Endodermal cell (in vitro differentiated cells): ENCODE data around the gene CYSRT1. TPM values are rescaled to one million over a fixed set of nuclear protein-coding genes. Genes with fewer than 3 reads are reported as not detected.
A peak's percentile ranks its signal among the peaks of the same experiment; 100 is the strongest.

Experiments used
- DNase-seq: peaks from one replicate; pipeline ENCODE4 v3.0.0-alpha.2; 2017
- H3K27ac ChIP-seq: 2 replicates; pipeline ENCODE4 v1.5.1; 2013; ENCODE audit warnings: mild to moderate bottlenecking, low read depth, low read length, moderate library complexity
- H3K27me3 ChIP-seq: 2 replicates; pipeline ENCODE4 v1.6.1; 2013; ENCODE audit warnings: mild to moderate bottlenecking, low read length, moderate library complexity; ENCODE audit not compliant: insufficient read depth, control insufficient read depth, poor library complexity, severe bottlenecking
- H3K36me3 ChIP-seq: 2 replicates; pipeline ENCODE4 v1.7.0; 2013; ENCODE audit warnings: mild to moderate bottlenecking, low read length, moderate library complexity; ENCODE audit not compliant: control insufficient read depth, insufficient read depth
- H3K4me1 ChIP-seq: one replicate; pipeline ENCODE4 v1.7.0; 2013; ENCODE audit warnings: low read length; ENCODE audit not compliant: control insufficient read depth, insufficient read depth
- H3K4me3 ChIP-seq: 2 replicates; pipeline ENCODE4 v1.5.1; 2013; ENCODE audit warnings: mild to moderate bottlenecking, low read length, moderate library complexity
- H3K9ac ChIP-seq: 2 replicates; pipeline ENCODE4 v1.6.1; 2013; ENCODE audit warnings: mild to moderate bottlenecking, low read length, moderate library complexity; ENCODE audit not compliant: poor library complexity, severe bottlenecking; ENCODE audit errors: extremely low read depth
- H3K9me3 ChIP-seq: 2 replicates; pipeline ENCODE4 v1.6.1; 2013; ENCODE audit warnings: mild to moderate bottlenecking, low read length, moderate library complexity; ENCODE audit not compliant: control insufficient read depth
- H3K27ac Mint-ChIP-seq: 2 replicates; pipeline ENCODE4 v1.8.0; 2020; ENCODE audit warnings: mixed read lengths
- H3K27me3 Mint-ChIP-seq: 2 replicates; pipeline ENCODE4 v1.8.0; 2021; ENCODE audit warnings: mild to moderate bottlenecking, mixed read lengths; ENCODE audit not compliant: insufficient read depth
- H3K36me3 Mint-ChIP-seq: 2 replicates; pipeline ENCODE4 v1.8.0; 2020; ENCODE audit warnings: low read depth, mixed read lengths
- H3K4me1 Mint-ChIP-seq: 2 replicates; pipeline ENCODE4 v1.8.0; 2020; ENCODE audit warnings: mixed read lengths
- H3K4me3 Mint-ChIP-seq: 2 replicates; pipeline ENCODE4 v1.8.0; 2020; ENCODE audit warnings: mild to moderate bottlenecking, moderate library complexity, mixed read lengths
- H3K9me3 Mint-ChIP-seq: 2 replicates; pipeline ENCODE4 v1.8.0; 2020; ENCODE audit warnings: mild to moderate bottlenecking, mixed read lengths
- WGBS, 2 experiments: methylation state at CpG; one replicate each; pipeline versions ENCODE4 v1.1.5 to v1.1.7; 2013; ENCODE audit warnings: missing lambda C conversion rate in 2 of 2, mixed read lengths in 1 of 2; ENCODE audit not compliant: insufficient coverage in 1 of 2, insufficient read length in 1 of 2; 5-methylcytosine and 5-hydroxymethylcytosine counted together
- total RNA-seq, 2 donors: library from RNA; stranded (reverse); fragmentation: NEBNext Ultra II Directional in 1 of 2; extraction: Animal tissue kit (Norgen Biotek cat#: 25700) in 1 of 2; gene quantifications; 2 replicates in 1 of 2; 3 replicates in 1 of 2; pipeline ENCODE4 v1.2.1, GENCODE V29; 2021
- TF ChIP-seq, protein P1 (sequence below): fragments of 200-600 bp; sonication (generic); conservative IDR thresholded peaks from 2 replicates; pipeline ENCODE4 v1.5.0; 2021; ENCODE audit warnings: antibody characterized with exemption, mild to moderate bottlenecking

The CYSRT1 gene
- total RNA-seq, 2 donors from 2014 or later = 1.4 to 1.8 TPM

GRCh38 chr9:137225699-137226331 is 841 bp downstream of the CYSRT1 start:
- Histone ChIP-seq H3K4me3 (no peak overlapping the region), H3K27me3 (no peaks in the 10 kb centered on the region), H3K9ac (no peak overlapping the region), H3K9me3 (no peaks in the 10 kb centered on the region), H3K36me3 (no peaks in the 10 kb centered on the region), H3K4me1 (no peaks in the 10 kb centered on the region), H3K27ac (no peak overlapping the region)
- no peaks in the 10 kb centered on the region for H3K36me3 Mint-ChIP-seq
- no peak overlapping the region for H3K4me3 Mint-ChIP-seq
- no peaks in the 10 kb centered on the region for H3K9me3 Mint-ChIP-seq
- peaks cover 2% of the 10 kb centered on the region for H3K4me1 Mint-ChIP-seq
- TF ChIP-seq, protein P1, sequence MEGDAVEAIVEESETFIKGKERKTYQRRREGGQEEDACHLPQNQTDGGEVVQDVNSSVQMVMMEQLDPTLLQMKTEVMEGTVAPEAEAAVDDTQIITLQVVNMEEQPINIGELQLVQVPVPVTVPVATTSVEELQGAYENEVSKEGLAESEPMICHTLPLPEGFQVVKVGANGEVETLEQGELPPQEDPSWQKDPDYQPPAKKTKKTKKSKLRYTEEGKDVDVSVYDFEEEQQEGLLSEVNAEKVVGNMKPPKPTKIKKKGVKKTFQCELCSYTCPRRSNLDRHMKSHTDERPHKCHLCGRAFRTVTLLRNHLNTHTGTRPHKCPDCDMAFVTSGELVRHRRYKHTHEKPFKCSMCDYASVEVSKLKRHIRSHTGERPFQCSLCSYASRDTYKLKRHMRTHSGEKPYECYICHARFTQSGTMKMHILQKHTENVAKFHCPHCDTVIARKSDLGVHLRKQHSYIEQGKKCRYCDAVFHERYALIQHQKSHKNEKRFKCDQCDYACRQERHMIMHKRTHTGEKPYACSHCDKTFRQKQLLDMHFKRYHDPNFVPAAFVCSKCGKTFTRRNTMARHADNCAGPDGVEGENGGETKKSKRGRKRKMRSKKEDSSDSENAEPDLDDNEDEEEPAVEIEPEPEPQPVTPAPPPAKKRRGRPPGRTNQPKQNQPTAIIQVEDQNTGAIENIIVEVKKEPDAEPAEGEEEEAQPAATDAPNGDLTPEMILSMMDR = no peak
- 89 to 98% methylated on average over 9 to 21 of the region's 21 CpGs for WGBS, 2 experiments
- H3K27me3 Mint-ChIP-seq = no peaks in the 10 kb centered on the region
- DNase-seq = no peak
- no peak overlapping the region for H3K27ac Mint-ChIP-seq

DNA sequence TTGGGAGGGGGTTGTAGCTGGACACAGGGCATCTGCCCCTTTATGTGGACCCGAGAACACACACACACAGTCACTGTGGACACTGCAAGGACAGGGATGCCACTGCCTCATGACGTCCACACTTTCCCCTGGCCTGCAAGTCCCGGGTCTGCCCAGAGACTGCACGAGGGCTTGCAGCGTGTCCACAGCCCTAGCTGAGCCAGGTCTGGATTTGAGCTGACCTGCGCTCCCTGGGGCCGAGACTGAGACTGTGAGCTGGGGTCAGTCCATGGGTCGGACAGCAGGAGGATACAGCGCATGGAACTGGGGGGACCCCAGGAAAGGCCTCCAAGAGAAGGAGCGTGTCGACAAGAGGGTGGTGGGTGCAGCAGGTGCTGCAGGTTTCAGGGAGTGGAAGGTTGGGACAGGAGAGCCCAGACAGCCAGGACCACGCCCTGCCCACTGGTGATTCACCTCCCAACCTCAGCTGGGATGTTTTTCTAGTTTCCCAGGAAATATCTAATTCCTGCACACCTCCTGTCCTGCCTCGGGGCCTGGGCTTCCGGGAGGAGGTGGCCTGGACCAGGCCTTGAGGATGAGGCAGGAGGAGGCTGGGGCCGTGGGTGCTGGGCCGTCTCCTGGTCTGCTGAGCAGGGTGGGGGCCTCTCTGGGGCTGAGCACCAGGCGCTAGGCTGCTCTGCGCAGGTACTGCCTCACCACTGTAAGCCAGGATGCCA is 1.5 kb downstream of the CYSRT1 start:
- no peak overlapping the region for H3K9ac ChIP-seq
- no peaks in the 10 kb centered on the region for H3K27me3 ChIP-seq
- H3K4me1 ChIP-seq = no peaks in the 10 kb centered on the region
- no peak overlapping the region for H3K27ac ChIP-seq
- Mint-ChIP-seq H3K27ac (no peak overlapping the region), H3K27me3 (no peaks in the 10 kb centered on the region), H3K36me3 (no peaks in the 10 kb centered on the region), H3K9me3 (no peaks in the 10 kb centered on the region), H3K4me3 (no peak overlapping the region), H3K4me1 (peaks cover 2% of the 10 kb centered on the region)
- no peaks in the 10 kb centered on the region for H3K9me3 ChIP-seq
- DNase-seq = no peak
- H3K4me3 ChIP-seq = no peak overlapping the region
- WGBS, 2 experiments = 89 to 91% methylated on average over 12 to 18 of the region's 18 CpGs
- TF ChIP-seq, protein P1 = no peak
- H3K36me3 ChIP-seq = no peaks in the 10 kb centered on the region

- Mint-ChIP-seq H3K4me3 (no peak within 1 kb of the TSS), H3K27ac (peak within 1 kb of the TSS; percentile 81), H3K4me1 (peaks cover 2% of the 10 kb centered on the region), H3K36me3 (no peaks in the 10 kb centered on the region), H3K9me3 (no peaks in the 10 kb centered on the region), H3K27me3 (no peaks in the 10 kb centered on the region)
- TF ChIP-seq, protein P1 = peak; percentile 96
- H3K9ac ChIP-seq = no peak within 1 kb of the TSS
- no peak within 1 kb of the TSS for H3K27ac ChIP-seq
- H3K9me3 ChIP-seq = no peaks in the 10 kb centered on the region
- H3K27me3 ChIP-seq = no peaks in the 10 kb centered on the region
- H3K4me3 ChIP-seq = no peak within 1 kb of the TSS
- peak; percentile 96 for DNase-seq
- no peaks in the 10 kb centered on the region for H3K36me3 ChIP-seq
- 60 to 62% methylated on average over 22 to 25 of the region's 25 CpGs for WGBS, 2 experiments
- no peaks in the 10 kb centered on the region for H3K4me1 ChIP-seq
Observed at GRCh38 chr9:137227054-137227852, 2.3 kb downstream of the CYSRT1 start, which contains the start of gene RNF224. Gene RNF224 (plus strand): TSS chr9:137227502. CDS start chr9:137228336, 834 bp downstream.
